ENCODE measurements around the gene IL1F10. TPM values are rescaled to one million over a fixed set of nuclear protein-coding genes. Genes with fewer than 3 reads are reported as not detected.

IL1F10 gene, protein sequence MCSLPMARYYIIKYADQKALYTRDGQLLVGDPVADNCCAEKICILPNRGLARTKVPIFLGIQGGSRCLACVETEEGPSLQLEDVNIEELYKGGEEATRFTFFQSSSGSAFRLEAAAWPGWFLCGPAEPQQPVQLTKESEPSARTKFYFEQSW
- not detected for total RNA-seq
- polyA plus RNA-seq: not detected

DNA sequence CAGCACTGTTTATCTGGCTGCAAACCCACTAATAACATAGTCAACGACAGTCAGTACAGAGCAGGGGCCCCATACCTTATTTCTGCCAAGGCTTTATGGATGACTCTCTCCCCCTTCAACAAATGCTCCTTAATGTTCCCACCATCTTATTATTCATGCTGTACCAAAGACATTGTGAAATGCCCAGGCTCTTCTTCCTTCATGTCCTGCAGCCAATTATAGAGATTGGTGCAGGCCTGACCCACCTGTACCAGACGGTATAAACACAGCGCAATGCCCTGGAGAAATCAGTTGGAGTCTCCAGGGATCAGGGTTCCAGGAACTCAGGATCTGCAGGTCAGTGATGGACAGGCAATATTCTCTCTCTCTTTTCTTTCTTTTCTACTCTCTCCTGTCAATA is at the start of gene IL1F10:
TSS of gene IL1F10 (plus strand) at position 290 of the 400 bp plus-strand sequence. CDS start 4,769 bp downstream, outside the sequence.
- no peak within 1 kb of the TSS for H3K4me3 ChIP-seq
- H3K27ac ChIP-seq: no peak within 1 kb of the TSS
- no peaks in the 10 kb centered on the region for H3K4me1 ChIP-seq
- WGBS, 2 donors: 87 to 93% methylated on average over 3 of the region's 3 CpGs
- no peaks in the 10 kb centered on the region for H3K36me3 ChIP-seq
- no peaks in the 10 kb centered on the region for H3K9me3 ChIP-seq
- TF ChIP-seq, protein P1, sequence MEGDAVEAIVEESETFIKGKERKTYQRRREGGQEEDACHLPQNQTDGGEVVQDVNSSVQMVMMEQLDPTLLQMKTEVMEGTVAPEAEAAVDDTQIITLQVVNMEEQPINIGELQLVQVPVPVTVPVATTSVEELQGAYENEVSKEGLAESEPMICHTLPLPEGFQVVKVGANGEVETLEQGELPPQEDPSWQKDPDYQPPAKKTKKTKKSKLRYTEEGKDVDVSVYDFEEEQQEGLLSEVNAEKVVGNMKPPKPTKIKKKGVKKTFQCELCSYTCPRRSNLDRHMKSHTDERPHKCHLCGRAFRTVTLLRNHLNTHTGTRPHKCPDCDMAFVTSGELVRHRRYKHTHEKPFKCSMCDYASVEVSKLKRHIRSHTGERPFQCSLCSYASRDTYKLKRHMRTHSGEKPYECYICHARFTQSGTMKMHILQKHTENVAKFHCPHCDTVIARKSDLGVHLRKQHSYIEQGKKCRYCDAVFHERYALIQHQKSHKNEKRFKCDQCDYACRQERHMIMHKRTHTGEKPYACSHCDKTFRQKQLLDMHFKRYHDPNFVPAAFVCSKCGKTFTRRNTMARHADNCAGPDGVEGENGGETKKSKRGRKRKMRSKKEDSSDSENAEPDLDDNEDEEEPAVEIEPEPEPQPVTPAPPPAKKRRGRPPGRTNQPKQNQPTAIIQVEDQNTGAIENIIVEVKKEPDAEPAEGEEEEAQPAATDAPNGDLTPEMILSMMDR (IDR thresholded peaks at IDR 0.05): no peak
- no peak for TF ChIP-seq EP300 (IDR thresholded peaks at IDR 0.05)
- no peak for TF ChIP-seq POLR2AphosphoS5 (IDR thresholded peaks at IDR 0.05)
- TF ChIP-seq POLR2A (IDR thresholded peaks at IDR 0.05): no peak
- DNase-seq: no peak
- no peaks in the 10 kb centered on the region for H3K27me3 ChIP-seq
- intact Hi-C loops (cut with DNase I): no loop called here

DNA sequence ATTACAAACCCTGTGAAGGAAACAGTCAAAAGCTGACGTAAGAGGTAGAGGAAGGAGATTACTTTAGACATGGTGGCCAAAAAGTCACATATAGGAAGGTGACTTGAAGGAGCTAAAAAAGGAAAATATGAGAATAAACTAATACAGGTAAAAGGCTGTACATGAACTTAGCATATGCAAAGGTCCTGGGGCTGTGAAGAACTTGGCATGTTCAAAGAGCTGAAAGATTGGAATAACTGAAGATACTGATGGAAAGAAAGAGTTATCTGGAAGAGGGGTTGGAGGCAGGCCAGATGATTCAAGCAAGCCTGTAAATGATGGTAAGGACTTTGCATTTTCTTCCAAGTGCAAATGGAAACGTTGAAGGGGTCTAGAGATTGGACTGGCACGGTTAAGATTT is 49.3 kb upstream of the IL1F10 start:
- no peaks in the 10 kb centered on the region for H3K36me3 ChIP-seq
- H3K27ac ChIP-seq: no peak overlapping the region
- H3K27me3 ChIP-seq: no peaks in the 10 kb centered on the region
- 81 to 86% methylated on average over 3 of the region's 3 CpGs for WGBS, 2 donors
- H3K4me3 ChIP-seq: no peak overlapping the region
- intact Hi-C loops (cut with DNase I): no loop called here
- no peaks in the 10 kb centered on the region for H3K4me1 ChIP-seq
- no peak for TF ChIP-seq POLR2A (IDR thresholded peaks at IDR 0.05)
- TF ChIP-seq POLR2AphosphoS5 (IDR thresholded peaks at IDR 0.05): no peak
- TF ChIP-seq, protein P1 (IDR thresholded peaks at IDR 0.05): no peak
- TF ChIP-seq EP300 (IDR thresholded peaks at IDR 0.05): no peak
- no peaks in the 10 kb centered on the region for H3K9me3 ChIP-seq
- no peak for DNase-seq

DNA sequence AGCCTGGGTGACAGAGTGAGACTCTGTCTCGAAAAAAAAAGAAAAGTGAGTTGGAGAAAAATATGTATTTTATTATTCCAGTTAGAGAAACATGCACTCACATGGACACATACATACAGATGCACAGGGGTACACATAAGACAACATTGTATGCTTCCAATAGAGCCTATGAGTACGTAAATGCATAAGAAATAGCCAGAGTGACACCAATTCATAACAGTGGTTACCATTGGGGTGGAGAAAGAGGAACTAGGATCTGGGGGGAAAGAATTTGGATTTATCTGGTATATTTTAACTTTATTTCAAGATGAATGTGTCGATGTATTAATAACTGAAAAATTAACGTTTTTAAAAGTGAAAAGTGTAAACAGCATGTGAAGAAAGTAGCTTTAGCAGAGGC is 46.5 kb upstream of the IL1F10 start:
- no peaks in the 10 kb centered on the region for H3K9me3 ChIP-seq
- TF ChIP-seq POLR2A (IDR thresholded peaks at IDR 0.05) (no peak), EP300 (IDR thresholded peaks at IDR 0.05) (no peak), POLR2AphosphoS5 (IDR thresholded peaks at IDR 0.05) (no peak)
- TF ChIP-seq, protein P1 (IDR thresholded peaks at IDR 0.05): no peak
- DNase-seq: no peak
- H3K36me3 ChIP-seq: no peaks in the 10 kb centered on the region
- H3K27me3 ChIP-seq: no peaks in the 10 kb centered on the region
- 67 to 75% methylated on average over 4 of the region's 4 CpGs for WGBS, 2 donors
- no peaks in the 10 kb centered on the region for H3K4me1 ChIP-seq
- no peak overlapping the region for H3K4me3 ChIP-seq
- intact Hi-C loops (cut with DNase I): no loop called here
- no peak overlapping the region for H3K27ac ChIP-seq

DNA sequence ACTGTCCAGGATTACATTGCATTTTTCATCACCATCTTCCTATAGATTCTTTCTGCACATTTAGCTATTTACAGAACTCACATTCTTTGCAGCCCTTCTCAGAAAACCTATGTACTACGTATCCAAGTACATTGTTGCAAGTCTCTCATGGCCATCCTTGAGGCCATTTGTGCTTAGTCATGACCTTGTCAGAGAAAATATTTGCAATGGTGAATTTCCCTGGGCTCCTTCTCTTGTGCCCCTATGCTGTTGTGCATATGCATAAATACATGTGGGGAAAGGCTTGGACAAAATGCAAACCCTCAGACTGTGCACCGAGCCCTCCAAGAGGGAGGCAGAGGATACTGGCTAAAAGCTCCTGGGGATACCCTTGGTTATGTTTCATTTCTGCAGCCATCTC is 43.0 kb upstream of the IL1F10 start:
- 94 to 95% methylated on average over 2 of the region's 2 CpGs for WGBS, 2 donors
- TF ChIP-seq, protein P1 (IDR thresholded peaks at IDR 0.05): no peak
- TF ChIP-seq EP300 (IDR thresholded peaks at IDR 0.05) (no peak), POLR2A (IDR thresholded peaks at IDR 0.05) (no peak), POLR2AphosphoS5 (IDR thresholded peaks at IDR 0.05) (no peak)
- DNase-seq: no peak
- Histone ChIP-seq H3K4me3 (no peak overlapping the region), H3K9me3 (no peaks in the 10 kb centered on the region), H3K27ac (no peak overlapping the region), H3K4me1 (no peaks in the 10 kb centered on the region), H3K36me3 (no peaks in the 10 kb centered on the region), H3K27me3 (peaks cover 0 to 6% (median 0%) of the 10 kb centered on the region in 3 donors)
- intact Hi-C loops (cut with DNase I): no loop called here

DNA sequence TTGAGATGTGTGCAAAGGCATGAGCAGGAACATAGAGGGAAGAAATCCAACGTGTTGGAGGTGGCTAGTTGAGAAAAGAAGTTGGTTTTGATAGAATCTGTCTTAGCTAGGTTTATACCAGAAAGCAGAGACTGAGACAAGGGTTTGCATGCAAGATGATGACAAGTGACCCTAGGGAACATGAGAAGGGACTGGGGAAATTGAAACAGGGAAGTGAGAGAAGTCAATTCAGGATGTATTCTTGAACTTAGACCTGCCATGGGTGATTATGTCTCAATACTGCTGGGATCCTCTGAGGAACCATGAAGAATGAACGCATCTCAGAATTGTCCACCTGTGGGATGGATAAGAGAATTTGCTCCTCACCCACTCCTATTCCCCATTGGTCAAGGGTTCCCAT is 42.0 kb upstream of the IL1F10 start:
- no peaks in the 10 kb centered on the region for H3K4me1 ChIP-seq
- no peak overlapping the region for H3K27ac ChIP-seq
- TF ChIP-seq EP300 (IDR thresholded peaks at IDR 0.05): no peak
- no peak for TF ChIP-seq POLR2AphosphoS5 (IDR thresholded peaks at IDR 0.05)
- no peak for TF ChIP-seq POLR2A (IDR thresholded peaks at IDR 0.05)
- TF ChIP-seq, protein P1 (IDR thresholded peaks at IDR 0.05): no peak
- no peak overlapping the region for H3K4me3 ChIP-seq
- H3K9me3 ChIP-seq: no peaks in the 10 kb centered on the region
- WGBS, 2 donors: 55 to 60% methylated on average over 2 of the region's 2 CpGs
- intact Hi-C loops (cut with DNase I): no loop called here
- H3K36me3 ChIP-seq: no peaks in the 10 kb centered on the region
- no peak for DNase-seq
- H3K27me3 ChIP-seq: peaks cover 0 to 6% (median 0%) of the 10 kb centered on the region in 3 donors
